ENCODE data around the gene COMTD1.

Gene COMTD1

DNA sequence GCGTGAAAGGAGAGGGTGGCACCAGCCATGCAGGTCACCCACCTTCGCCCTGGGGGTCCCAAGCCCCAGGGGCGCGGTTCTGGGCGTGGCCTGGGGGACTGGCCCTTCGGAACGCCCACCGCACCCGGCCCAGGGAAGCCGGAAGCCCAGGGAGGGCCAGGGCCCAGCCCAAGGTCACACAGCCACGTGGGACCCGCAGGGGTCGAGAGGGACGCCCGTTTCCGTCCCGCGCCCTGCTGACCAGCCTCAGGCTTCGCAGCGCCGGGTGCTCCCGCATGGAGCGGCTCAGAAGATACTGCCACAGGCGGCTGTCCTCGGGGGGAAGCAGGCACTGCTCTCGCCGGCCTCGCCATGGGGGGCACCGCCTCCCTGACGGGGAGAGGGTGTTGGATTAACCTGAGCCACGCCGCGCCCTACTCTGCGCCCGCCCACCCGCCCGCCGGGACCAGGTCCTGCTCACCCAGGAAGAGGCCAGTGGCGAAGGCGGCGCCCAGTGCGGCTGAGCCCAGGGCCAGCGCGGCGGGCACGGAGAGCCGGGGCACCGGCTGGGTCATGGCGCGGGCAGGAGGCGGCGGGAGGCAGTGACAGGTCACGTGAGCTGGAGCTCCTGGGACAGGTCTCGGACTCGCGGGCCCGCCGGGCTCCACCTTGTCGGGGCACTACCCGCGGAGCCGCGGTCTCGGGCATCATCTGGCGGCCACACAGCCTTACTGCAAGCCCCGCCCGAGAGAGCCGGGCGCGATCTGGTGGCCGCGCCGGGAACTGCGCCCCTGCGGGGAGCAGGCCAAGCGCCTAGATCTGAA, at the start of gene COMTD1:
Gene COMTD1 (minus strand): TSS at position 583 of the 803 bp plus-strand sequence. CDS start 29 bp downstream, at position 554.
- peak; percentile 98 for DNase-seq

- DNase-seq, result no peak
Measured at GRCh38 chr10:75283671-75284470, 48.1 kb upstream of the COMTD1 start.

GRCh38 chr10:75283078-75283670, 47.4 kb upstream of the COMTD1 start:
- no peak for DNase-seq

GRCh38 chr10:75281974-75282373, 46.2 kb upstream of the COMTD1 start:
- DNase-seq, result peak; percentile 14

- no peak for DNase-seq
Measured at GRCh38 chr10:75280236-75280635, 44.5 kb upstream of the COMTD1 start.

DNA sequence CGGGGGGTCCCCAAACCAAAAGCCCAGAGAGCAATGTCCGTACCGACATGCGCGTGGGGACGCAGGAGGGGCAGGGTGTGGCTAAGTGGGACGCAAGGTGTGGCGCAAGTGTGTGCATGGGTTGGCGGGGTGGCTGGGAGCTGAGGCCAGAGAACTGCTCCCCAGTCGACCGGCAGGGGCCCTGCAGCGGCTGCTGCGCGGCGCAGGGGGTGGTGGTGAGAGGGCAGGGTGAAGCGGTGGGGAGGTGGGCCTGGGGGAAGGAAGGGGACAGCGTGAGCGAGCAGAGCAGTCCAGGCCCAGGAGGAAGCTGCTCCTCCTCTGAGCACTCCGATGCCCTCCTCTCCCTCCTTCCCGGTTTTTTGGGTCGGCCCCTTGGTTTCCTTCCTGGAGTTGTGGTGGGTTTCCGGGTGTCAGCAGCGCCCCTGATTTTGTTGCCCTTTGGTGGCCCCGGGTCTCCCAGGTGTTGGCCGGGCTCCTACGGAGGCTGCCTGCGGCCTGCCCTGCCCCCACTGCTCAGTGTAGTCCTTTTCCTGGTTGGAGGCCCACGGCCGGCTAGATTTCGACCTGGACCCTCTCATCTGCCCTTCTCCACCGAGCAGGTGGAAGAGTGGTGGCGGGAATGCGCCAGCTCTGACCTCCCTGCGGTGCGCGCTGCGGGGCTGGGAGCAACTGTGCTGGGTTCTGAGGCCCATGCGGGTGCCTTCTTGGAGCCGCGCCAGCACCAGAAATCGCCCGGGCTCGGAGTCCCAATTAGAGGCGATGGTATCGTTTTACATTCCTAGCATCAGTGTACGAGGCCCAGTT, 40.5 kb upstream of the COMTD1 start:
- DNase-seq, result peak; percentile 42

DNA sequence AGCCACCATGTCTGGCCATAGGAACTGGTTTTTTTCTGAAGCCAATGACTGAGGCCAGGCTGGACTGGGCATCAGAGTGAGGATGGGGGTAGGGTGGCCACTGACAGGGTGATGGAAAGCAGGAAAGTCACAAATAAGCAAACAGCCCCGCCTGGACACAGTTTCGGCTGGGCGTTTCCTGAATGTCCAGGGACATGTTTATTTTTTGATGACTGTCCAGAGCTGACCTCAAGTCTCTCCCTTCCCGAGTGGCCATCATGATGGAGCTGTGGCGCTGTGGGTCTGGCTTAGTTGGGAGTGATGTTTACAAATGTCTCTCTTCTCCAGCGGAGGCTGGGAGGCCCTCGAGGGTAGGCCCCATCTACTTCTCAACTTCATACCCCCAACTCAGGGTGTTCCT, 37.1 kb upstream of the COMTD1 start:
- DNase-seq, result peak; percentile 33

GRCh38 chr10:75272094-75272493, 36.3 kb upstream of the COMTD1 start:
- no peak for DNase-seq

DNA sequence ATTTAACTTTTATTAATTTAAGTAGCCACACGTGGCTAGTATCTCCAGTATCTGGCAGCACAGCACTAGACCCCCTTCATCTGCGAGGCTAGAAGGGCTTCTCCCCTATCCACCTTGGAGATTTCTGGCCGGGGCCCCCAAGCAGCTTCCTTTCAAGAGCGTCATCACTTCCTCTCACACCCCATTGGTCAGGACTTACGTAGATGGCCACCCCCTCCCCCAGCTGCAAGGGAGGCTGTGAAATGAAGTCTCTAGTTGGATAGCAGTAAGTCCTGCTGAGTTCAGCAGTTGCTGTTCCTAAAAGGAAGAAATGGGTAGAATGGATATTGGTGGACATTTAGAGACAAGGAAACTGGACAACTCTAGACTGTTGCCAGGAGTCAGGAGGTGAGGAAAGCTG, 33.8 kb upstream of the COMTD1 start:
- no peak for DNase-seq

- no peak for DNase-seq
Measured at GRCh38 chr10:75266945-75267344, 31.2 kb upstream of the COMTD1 start.

DNA sequence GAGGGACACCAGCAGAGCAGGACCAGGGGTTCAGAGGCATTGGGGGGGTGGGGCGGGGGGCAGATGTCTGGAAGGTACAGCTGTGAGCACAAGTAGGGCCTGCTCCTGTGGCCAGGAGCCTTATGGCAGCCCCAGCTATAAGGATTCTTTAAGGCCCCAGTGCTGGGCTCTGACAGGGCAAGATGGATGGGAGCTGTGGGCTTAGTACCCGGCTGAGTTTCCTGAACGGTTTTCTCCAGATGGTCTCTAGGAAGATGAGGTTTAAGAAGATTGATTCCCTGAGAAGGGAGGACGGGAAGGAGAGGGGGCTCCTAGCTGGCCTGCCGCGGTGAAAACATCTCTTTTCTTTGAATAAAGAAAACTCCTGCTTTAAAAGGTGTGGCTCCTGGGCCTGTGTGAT, 30.1 kb upstream of the COMTD1 start:
- DNase-seq, result no peak

DNA sequence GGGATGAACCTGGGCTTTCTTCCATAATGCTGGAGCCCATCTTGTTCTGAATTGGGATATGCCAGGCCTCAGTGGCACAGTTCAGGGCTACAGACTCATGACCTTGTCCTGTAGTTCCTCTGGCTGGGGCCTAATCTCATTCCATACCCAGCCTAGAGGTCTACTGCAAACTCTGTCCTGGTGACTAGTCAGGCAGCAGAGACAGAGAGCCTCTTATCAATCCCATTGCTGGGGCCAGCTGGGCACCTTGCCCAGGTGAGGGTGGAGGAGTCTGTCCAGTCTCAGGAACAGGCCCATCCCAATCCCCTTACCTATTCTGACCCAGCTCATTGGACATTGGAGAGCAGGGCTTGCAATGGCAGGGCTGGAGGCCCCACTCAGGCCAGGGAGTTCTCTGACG, 28.0 kb upstream of the COMTD1 start:
- DNase-seq, result no peak

GRCh38 chr10:75261813-75262705, 26.3 kb upstream of the COMTD1 start:
- no peak for DNase-seq

DNA sequence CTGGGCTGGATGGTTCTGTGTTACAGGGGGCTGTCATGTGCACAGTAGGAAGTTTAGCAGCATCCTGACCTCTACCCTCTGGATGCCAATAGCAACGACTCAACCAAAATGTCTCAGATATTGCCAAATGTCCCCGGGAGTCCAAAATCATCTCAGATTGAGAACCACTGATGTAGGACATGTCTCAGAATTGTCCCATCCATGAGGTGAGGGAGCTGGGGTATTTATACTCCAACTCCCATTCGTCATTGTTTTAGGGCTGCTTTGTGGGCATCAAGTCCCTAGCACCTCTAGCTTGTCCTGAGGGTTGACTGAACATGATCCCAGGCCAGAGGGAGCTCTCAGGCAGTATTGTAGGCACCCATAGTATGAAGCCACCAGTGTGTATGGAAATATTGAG, 25.2 kb upstream of the COMTD1 start:
- DNase-seq, result no peak

DNA sequence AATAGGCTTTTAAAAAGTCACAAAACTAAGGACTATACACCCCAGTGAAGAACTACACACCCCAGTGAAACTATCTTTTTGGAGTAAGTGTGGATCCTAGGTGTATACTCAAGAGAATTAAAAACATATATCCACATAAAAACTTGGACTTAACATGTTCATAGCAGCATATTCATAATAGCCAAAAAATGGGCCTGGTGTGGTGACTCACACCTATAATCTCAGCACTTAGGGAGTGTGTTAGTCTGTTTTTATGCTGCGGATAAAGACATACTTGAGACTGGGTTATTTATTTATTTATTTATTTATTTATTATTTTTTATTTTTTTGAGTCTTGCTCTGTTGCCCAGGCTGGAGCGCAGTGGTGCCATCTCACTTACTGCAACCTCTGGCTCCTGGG, 19.0 kb upstream of the COMTD1 start:
- no peak for DNase-seq

- peak; percentile 4 for DNase-seq
Measured at GRCh38 chr10:75253281-75254220, 17.8 kb upstream of the COMTD1 start.

- no peak for DNase-seq
Measured at GRCh38 chr10:75250934-75251333, 15.2 kb upstream of the COMTD1 start.

- DNase-seq, result no peak
Measured at GRCh38 chr10:75247797-75248196, 12.0 kb upstream of the COMTD1 start.

DNA sequence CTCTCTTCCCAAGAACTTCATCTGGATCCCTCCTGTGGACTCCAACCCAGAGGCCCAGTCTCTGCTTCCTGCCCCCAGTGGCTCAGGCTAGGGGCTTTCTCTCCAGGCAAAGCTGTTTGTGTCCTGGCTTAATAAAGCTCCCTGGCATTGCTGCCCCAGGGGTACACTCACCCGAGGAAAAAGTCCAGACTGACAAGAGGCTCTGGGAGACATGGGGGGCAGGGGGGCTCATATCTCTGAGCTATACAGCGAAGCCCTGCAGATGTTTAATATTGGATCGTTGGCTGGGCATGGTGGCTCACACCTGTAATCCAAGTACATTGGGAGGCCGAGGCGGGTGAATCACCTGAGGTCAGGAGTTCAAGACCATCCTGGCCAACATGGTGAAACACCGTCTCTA, 10.7 kb upstream of the COMTD1 start:
- peak; percentile 30 for DNase-seq

All from activated effector memory CD4-positive, alpha-beta T cell treated with anti-CD3 and anti-CD28 coated beads, Interleukin-2, amount 50 U/mL, for 16 hours (primary cell).